ENCODE results near the gene DPYSL3.

GRCh38 chr5:147460380-147460779 lies 49.5 kb downstream of the DPYSL3 start:
- TF ChIP-seq EZH2 (IDR thresholded peaks at IDR 0.05; ENCODE audit: insufficient read depth, poor library complexity, severe bottlenecking), result no peak
- no peak for TF ChIP-seq EZH2phosphoT487 (IDR thresholded peaks at IDR 0.05; ENCODE audit: insufficient read depth, low read depth)
